ENCODE measurements around the gene TP63. TPM values are rescaled to one million over a fixed set of nuclear protein-coding genes. Genes with fewer than 3 reads are reported as not detected.

Gene TP63
- total RNA-seq, 1 experiment from 2014 or later, result not detected

- H4K20me1 ChIP-seq (ENCODE audit: control insufficient read depth, insufficient read depth, insufficient read length), result no peaks in the 10 kb centered on the region
- Mint-ChIP-seq H3K36me3 (ENCODE audit: insufficient read depth in 1 of 3, low read depth in 3 of 3) (no peaks in the 10 kb centered on the region), H3K4me3 (no peak overlapping the region), H3K27me3 (ENCODE audit: low read depth) (peaks cover 27% of the 10 kb centered on the region), H3K27ac (no peak overlapping the region), H3K9me3 (no peaks in the 10 kb centered on the region), H3K4me1 (peaks cover 5 to 10% of the 10 kb centered on the region in 2 experiments; a peak in 2 of 4 replicates)
- no peaks in the 10 kb centered on the region for H3K9me3 ChIP-seq (ENCODE audit: control insufficient read depth, low read depth, low read length)
- H2BK12ac ChIP-seq (ENCODE audit: insufficient read length, low read depth, low read length), result no peak overlapping the region
- no peak overlapping the region for H3K23ac ChIP-seq (ENCODE audit: insufficient read length, low read depth, low read length)
- no peak for DNase-seq
- WGBS (ENCODE audit: extremely low coverage, insufficient read length, low lambda C conversion rate), result no CpG with 5 or more reads among the region's 3 CpGs
- no peak overlapping the region for H2BK20ac ChIP-seq (ENCODE audit: low read depth, low read length, poor library complexity, severe bottlenecking)
- no peak overlapping the region for H3K14ac ChIP-seq (ENCODE audit: insufficient read depth, low read length)
- no peaks in the 10 kb centered on the region for H3K27me3 ChIP-seq (ENCODE audit: insufficient read depth, low read length)
- no peak overlapping the region for H3K9ac ChIP-seq (ENCODE audit: extremely low read depth, insufficient read length, low read length)
- H2BK15ac ChIP-seq (ENCODE audit: low read depth, low read length), result no peak overlapping the region
- TF ChIP-seq, protein P1, sequence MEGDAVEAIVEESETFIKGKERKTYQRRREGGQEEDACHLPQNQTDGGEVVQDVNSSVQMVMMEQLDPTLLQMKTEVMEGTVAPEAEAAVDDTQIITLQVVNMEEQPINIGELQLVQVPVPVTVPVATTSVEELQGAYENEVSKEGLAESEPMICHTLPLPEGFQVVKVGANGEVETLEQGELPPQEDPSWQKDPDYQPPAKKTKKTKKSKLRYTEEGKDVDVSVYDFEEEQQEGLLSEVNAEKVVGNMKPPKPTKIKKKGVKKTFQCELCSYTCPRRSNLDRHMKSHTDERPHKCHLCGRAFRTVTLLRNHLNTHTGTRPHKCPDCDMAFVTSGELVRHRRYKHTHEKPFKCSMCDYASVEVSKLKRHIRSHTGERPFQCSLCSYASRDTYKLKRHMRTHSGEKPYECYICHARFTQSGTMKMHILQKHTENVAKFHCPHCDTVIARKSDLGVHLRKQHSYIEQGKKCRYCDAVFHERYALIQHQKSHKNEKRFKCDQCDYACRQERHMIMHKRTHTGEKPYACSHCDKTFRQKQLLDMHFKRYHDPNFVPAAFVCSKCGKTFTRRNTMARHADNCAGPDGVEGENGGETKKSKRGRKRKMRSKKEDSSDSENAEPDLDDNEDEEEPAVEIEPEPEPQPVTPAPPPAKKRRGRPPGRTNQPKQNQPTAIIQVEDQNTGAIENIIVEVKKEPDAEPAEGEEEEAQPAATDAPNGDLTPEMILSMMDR (conservative IDR thresholded peaks at IDR 0.05), result no peak
- H2BK120ac ChIP-seq (ENCODE audit: low read depth, low read length, poor library complexity, severe bottlenecking), result no peak overlapping the region
- no peak overlapping the region for H2AK5ac ChIP-seq (ENCODE audit: insufficient read length, low read length)
- H3K4ac ChIP-seq (ENCODE audit: low read depth, low read length), result no peak overlapping the region
- no peak overlapping the region for H3K4me2 ChIP-seq (ENCODE audit: insufficient read depth, insufficient read length, low read length)
- H3K79me1 ChIP-seq (ENCODE audit: insufficient read depth, low read depth, low read length, poor library complexity, severe bottlenecking), result no peaks in the 10 kb centered on the region
- H3K23me2 ChIP-seq (ENCODE audit: insufficient read length, low read depth, low read length, poor library complexity, severe bottlenecking), result no peaks in the 10 kb centered on the region
- no peak overlapping the region for H4K8ac ChIP-seq (replicated peaks; ENCODE audit: insufficient read length, low read depth, low read length)
- no peak overlapping the region for H3K18ac ChIP-seq (ENCODE audit: insufficient read length, low read depth, low read length)
- H3K4me1 ChIP-seq (ENCODE audit: insufficient read depth, low read length), result peaks cover 3% of the 10 kb centered on the region; the same call in 1 of the 2 replicates
- no peak overlapping the region for H4K91ac ChIP-seq (ENCODE audit: insufficient read length, low read depth, low read length)
- H3K27ac ChIP-seq (ENCODE audit: insufficient read length, low read depth, low read length), result no peak overlapping the region
- H3K56ac ChIP-seq (ENCODE audit: insufficient read length, low read depth, low read length), result no peak overlapping the region
- H3K79me2 ChIP-seq (ENCODE audit: insufficient read depth, low read length), result no peaks in the 10 kb centered on the region
- H3T11ph ChIP-seq (ENCODE audit: low read length), result no peak overlapping the region
- H2AFZ ChIP-seq (ENCODE audit: low read length), result no peak overlapping the region
- no peak overlapping the region for H4K5ac ChIP-seq (ENCODE audit: insufficient read length, low read depth, low read length)
- H2BK5ac ChIP-seq (ENCODE audit: insufficient read length, low read length), result no peak overlapping the region
These were observed 156.4 kb downstream of the TP63 start for GRCh38 chr3:189787632-189788031.

All from H9 (cell line).